Urothelium cell line (cell line): Measurements from ENCODE around the gene ZNF385C.
A peak's percentile ranks its signal among the peaks of the same experiment; 100 is the strongest.
"Not testable (repeated sequence)": the region's sequence is repeated elsewhere in the genome, so short reads cannot be mapped to it uniquely, and the experiment has no call there.

Experiments used
- DNase-seq: peaks from one replicate; pipeline ENCODE4 v3.0.0; 2011; ENCODE audit warnings: low spot score, mixed read lengths
- FAIRE-seq: peaks from 2 replicates; lab custom pipeline; 2011; peaks lifted over from hg19 to GRCh38; lab: Jason Lieb, UNC

Gene ZNF385C, protein sequence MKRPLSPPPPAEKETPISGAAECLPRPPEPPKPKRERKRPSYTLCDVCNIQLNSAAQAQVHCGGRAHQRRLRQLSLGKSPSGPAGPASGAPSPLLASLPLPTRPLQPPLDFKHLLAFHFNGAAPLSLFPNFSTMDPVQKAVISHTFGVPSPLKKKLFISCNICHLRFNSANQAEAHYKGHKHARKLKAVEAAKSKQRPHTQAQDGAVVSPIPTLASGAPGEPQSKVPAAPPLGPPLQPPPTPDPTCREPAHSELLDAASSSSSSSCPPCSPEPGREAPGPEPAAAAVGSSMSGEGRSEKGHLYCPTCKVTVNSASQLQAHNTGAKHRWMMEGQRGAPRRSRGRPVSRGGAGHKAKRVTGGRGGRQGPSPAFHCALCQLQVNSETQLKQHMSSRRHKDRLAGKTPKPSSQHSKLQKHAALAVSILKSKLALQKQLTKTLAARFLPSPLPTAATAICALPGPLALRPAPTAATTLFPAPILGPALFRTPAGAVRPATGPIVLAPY

DNA sequence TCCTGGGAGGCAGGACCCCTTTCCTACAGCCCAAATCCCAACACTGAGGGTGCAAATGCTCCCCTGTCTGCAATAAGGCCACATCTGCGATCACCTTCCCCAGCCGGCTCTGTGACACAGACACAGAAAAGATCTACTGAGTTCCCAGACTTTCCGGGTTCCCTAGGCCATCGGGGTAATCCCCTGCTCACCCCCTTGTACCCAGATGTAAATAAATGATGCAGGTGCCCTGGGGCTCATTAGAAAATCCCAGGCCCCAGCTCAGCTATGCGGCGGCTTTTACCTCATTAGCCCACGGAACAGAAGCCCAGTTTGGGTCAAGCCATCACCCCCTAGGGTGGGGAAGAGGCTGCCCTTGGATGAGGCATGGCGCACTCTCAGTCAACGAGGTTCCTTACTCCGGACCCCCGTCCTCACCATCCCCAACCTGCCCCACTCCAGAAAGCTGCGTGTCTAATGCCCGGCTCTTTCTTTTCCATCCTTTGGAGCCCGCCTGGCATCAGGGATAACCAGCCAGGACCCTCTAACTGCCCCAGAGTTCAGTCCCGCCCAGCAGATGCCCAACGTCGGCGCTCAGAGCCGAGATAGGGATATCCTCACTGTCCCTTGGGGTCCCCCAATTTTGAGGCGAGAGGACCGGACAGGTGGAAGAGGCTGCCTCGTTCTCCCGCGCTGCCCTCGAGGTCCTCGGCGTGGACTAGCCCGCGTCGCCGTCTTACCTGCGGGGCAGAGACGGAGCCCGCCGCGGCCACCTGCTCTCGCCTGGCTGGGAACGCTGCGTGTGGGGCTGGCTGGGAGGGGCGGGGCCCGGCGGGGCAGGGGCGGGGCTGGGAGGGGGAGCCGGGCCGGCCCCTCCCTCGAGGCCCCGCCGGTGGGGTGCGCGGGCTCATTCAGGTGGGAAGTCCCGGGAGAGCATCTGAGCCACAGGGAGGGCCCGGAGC is at the start of gene ZNF385C:
TSS of gene ZNF385C (minus strand) at position 783 of the 941 bp plus-strand sequence. CDS start 35,417 bp downstream, outside the sequence.
- FAIRE-seq (no peak), DNase-seq (no peak)

DNA sequence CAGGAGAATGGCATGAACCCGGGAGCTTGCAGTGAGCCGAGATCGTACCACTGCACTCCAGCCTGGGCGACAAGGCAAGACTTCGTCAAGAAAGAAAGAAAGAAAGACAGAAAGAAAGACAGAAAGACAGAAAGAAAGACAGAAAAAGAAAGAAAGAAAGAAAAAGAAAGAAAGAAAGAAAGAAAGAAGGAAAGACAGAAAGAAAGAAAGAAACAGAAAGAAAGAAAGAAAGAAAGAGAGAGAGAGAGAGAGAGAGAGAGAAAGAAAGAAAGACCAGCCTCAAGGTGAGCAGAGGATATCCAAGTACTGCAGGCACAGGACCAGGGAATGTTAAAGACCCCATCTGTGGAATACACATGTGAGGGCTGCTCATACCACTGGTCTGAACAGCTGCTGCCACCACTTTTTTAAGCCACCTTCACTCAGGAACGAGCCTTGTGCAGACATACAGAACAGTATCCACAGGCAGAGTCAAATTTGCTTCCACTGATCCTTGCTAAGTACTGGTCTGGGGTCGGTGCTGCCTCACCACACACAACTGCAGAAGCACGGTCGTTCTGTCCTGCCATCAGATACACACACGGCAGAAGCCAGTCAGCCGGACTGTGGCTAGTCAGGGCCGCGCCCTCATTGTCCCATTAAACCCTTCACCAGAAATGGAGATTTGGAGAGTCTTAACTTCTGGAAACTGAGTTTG is 48.8 kb upstream of the ZNF385C start:
- no peak for DNase-seq
- FAIRE-seq, result no peak

DNA sequence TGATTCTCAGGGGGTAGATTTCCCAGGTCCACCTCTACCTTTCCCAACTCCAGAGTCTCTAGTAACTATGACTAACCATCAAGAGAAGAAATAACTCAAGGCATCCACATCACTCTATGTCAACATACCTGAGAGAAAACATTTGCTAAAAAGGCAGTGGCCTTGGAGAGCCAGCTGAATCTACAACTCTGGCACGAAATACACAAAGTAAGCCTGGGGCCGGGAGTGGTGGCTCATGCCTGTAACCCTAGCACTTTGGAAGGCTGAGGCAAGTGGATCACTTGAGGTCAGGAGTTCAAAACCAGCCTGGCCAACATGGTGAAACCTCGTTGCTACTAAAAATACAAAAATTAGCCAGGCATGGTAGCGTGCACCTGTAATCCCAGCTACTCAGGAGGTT is 44.9 kb upstream of the ZNF385C start:
- DNase-seq, FAIRE-seq: not testable (repeated sequence)

DNA sequence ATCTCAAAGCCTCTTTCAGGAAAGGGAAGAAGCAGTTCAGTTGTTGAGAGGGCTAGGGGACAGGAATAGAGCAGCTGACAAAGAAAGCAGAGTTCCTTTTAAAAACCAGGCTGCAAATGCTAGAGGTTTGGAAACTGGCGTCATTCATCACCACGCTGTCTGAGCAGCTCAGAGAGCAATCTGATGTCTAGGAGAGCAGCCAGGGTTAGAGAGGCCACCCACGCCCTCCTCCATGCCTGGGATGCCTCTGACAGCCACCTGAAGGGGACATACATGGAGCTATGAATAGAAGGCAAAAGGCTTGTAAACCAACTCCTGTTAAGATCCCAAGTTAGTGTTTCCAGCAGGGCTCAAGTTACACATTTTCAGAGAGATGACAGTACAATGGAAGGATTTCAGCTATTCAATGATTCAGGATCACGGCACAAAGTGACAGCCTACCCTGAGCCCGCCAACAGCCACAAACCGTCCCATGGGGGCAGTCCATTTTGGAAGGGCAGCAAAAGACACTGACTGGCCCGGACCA is 44.2 kb upstream of the ZNF385C start:
- no peak for FAIRE-seq
- DNase-seq, result peak; percentile 26

DNA sequence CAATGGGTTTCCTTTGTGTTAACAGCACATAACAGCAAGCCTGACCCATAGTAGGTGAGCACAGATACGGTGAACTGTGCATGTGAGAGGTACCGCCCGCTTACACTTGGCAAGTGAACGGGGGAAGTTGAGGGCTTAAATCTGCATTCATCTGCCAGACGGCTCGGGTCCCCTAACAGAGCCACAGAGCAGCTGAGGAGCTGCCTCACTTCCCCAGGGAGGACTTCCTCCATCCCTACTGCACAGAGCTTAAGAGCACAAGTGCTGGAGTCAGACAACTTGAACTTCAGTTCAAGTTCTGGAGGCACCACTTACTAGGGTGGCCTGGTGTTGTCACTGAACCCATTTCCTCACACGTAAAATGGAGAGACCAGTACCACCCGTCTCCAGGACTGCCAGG is 43.1 kb upstream of the ZNF385C start:
- no peak for DNase-seq
- FAIRE-seq, result no peak

DNA sequence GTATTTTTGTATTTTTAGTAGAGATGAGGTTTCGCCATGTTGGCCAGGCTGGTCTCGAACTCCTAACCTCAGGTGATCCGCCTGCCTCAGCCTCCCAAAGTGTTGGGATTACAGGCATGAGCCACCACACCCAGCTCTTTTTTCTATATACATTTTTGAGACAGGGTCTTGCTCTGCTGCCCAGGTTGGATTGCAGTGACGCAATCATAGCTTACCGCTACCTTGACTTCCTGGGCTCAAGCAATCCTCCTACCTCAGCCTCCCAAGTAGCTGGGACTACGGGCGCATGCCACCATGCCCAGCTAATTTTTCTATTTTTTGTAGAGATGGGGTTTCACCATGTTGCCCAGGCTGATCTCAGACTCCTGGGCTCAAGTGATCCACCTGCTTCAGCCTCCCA is 42.4 kb upstream of the ZNF385C start:
- not testable (repeated sequence) for DNase-seq, FAIRE-seq

DNA sequence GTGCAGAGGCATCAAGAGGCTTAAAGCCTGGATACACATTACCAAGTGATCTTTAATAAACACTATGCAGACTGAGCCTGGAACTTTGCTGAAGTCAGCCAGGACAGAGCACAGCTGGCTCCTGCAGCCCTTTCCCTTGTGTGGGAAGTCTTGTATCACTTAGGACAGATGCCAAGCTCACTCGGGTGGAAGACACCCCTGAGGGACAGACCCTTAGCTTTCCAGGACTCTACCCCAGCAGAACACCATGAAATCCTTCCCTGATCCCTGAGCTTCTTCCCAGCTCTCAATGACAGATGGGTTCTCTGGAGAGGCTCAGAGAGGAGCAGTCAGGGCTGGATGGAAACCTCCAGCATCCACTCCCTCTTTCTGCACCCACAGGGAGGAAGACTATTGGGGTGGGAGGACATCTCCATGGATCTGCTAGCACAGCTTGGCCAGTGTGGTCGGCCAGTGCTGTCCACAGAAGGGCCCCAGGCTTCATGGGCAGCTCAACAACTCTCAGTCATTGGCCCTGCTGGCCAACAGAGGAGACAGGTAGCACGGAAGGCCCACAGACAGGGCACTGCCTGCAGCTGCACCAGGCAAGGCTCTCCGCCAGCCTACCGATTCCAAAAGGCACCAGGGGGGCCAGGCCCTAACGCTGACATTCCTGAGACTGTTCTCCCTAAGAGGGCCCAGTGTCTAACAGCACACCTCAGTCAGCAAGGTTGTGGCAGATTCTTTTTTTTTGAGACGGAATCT is 40.6 kb upstream of the ZNF385C start:
- FAIRE-seq (no peak), DNase-seq (no peak)

DNA sequence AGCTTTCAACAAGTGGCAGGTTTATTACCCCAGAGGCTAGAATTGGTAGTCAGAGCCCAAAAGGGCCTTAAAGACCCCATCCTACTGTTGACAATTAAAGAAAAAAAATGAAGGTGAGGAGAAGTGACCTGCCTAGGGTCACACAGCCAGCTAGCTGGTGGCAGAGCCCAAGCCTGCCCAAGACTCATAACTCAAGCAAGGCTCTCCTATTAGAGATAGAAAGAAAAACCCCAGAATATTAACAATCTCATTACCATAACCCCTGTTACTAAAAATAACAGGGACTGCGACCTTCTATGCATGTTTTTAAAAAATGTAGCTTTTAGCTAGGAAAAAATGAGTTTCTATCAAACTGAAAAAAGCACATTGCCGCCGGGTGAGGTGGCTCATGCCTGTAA is 38.4 kb upstream of the ZNF385C start:
- FAIRE-seq (no peak), DNase-seq (no peak)

DNA sequence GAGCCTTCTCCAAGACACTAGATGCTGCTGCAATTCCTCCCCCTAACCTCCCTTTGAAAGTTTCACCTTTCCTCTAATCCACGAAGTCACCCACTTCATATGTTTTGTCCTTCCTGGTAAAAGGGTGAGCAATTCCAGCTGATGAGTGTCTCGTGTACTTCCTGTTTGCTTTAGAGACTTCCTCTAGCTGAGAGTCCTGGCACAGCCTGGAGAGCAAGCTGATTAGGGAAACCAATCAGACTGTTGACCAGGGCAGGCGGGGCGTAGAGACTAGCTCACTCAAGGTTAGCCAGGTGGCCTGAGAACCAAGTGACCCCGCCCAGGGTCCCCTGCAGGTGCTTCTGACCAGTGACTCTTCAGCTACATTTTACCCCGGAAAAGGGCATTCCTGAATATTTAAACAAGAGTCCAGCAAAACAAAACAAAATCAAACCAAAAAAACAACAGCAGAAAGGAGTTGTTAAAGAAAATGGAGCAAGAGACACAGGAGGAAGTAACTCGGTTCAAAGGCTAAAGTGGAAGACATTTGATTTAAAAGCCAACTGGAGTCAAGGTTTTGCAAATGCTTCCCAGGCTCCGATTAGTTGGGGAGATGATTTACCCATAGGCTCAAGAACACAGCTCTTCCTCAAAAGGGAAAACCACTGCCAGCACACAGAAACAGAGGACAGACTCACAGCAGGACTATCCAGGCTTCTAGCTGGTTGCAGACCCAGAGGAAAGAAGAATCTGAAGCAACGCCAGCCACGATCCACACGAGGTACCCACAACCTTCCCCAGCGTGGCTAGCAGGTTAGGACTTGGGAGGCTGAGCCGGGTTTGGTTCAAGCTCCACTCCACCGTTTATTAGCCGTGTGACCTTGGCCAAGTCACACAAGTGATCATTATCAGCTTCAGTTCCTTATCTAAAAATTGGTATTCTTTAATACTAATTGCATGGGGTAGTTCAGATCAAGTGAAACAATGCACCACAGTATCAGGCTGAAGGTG is 37.7 kb upstream of the ZNF385C start:
- FAIRE-seq (no peak), DNase-seq (no peak)

DNA sequence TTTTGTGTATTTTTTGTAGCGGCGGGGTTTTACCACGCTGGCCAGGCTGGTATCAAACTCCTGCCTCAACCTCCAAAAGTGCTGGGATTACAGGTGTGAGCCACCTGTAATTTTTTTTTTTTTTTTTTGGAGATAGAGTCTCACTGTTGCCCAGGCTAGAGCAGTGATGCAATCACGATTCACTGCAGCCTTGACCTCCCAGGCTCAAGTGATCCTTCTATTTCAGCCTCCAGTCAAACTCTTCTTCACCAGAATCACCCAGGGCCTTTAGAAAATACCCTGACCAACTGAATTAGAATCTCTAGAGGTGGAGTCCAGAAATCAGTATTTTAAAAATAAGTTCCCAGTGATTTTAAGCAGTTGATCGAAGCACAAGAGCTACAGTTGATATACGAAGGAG is 36.9 kb upstream of the ZNF385C start:
- FAIRE-seq (no peak), DNase-seq (no peak)

DNA sequence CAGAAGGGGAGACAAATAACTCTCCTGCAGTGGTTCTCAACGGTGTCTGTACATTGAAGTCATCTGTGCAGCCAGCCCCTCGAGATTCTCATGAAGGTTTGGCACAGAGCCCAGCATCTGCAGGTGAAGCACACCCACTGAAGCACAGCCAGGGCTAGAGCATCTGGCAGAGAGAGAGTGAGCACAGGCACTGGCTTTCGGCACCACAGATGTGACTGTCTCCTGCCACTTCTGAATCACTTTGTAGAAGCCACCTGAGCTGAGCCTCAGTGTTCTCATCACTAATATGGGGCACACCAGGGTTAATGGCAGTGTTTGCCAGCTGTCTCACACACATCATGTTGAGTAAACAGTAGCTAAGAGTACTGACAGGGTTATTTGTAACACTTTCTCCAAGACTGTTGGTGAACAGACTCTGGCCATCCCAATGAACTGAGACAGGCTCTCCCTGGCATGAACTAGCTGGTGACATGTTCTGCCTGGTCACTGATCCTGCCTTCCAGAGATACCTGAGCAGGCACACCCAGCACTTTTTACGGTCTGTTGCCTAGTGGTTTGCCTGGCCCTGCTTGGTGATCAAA is 35.3 kb upstream of the ZNF385C start:
- FAIRE-seq, result no peak

DNA sequence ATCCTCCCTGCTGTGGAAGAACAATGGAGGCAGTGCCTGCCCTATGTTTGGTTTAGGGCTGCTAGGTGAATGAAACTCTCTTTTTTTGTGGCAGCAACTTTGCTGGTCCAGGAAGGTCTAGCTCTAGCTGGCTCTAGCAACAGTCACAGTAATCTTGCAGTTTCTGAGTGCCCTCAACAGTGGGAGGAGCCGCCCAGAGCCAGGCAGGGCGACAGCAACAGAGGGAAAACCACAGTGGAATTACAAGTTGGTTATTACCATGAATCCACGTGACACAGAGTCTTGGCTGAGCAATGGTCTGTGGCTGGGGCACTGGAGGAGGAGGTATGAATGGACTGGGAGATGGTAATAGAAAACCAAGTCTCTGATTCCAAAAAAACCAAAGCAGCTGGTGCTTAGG is 34.7 kb upstream of the ZNF385C start:
- FAIRE-seq, result no peak
- peak; percentile 35 for DNase-seq

More for the DNA sequence above, 35.3 kb upstream of the ZNF385C start:
- DNase-seq, result no peak

DNA sequence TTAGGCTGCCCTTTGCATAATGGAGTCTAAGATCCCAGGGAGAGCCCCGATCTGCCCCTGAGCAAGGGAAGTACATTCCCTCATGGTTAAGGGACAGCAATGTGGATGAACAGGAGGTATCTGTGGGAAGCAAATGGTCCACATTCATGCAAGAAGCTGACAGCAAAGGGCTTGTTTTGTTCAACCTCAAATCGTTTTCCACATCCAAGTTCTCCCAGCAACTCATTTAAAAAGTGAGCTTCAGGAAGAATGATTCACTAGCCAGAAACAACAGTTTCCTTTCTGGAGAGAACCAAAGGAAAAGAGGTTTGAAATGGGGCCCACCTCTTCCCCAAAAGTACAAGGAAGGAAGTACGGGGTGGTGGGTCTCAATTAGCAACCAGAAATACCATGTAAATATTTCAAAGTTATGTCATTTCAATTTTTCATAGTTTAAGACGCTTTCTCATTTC is 33.7 kb upstream of the ZNF385C start:
- FAIRE-seq (no peak), DNase-seq (no peak)

DNA sequence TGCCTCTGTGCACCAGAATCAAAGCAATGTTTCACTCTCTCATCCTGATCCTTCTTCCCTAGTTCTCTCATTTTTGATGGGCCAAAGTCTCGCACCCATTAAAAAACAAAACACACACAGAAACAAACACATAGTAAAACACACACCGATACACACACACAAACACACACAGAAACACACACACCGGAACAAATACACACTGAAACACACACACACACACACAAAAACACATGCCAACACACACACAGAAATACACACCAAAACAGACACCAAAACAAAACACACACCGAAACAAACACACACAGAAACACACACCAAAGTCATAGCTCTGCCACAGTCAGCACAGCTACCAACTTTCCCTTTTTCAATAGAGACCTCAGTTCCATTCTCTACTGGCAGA is 33.0 kb upstream of the ZNF385C start:
- DNase-seq (no peak), FAIRE-seq (peak; percentile 74)

DNA sequence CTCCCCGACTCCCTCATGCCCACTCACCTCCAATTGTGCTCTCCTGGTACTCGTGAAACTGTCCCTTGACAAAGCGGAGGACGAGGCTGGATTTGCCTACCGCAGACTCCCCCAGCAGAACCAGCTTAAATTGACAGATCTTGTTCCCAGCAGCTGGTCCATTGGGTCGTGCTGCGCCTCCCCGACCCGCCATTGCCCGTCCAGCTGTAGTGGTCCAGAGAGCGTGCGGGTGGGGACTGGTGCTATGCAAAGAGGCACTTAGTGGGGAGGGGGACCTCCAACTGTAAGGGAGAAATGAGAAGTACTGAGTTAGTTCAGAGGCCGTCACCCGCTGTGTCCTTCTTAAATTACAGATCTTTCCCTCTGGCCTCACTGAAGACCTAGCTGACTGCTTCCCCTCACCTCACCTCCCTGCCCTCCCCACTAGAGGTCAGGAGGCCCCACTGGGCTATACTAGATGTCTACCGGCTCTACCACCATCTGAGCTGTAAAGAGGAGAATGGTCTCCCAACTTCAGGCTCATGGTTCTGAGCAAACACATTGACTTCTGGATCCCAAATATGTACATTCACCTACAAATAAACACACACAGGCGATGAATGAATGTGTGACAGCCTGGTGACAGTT is 32.1 kb upstream of the ZNF385C start:
- FAIRE-seq (no peak), DNase-seq (no peak)

DNA sequence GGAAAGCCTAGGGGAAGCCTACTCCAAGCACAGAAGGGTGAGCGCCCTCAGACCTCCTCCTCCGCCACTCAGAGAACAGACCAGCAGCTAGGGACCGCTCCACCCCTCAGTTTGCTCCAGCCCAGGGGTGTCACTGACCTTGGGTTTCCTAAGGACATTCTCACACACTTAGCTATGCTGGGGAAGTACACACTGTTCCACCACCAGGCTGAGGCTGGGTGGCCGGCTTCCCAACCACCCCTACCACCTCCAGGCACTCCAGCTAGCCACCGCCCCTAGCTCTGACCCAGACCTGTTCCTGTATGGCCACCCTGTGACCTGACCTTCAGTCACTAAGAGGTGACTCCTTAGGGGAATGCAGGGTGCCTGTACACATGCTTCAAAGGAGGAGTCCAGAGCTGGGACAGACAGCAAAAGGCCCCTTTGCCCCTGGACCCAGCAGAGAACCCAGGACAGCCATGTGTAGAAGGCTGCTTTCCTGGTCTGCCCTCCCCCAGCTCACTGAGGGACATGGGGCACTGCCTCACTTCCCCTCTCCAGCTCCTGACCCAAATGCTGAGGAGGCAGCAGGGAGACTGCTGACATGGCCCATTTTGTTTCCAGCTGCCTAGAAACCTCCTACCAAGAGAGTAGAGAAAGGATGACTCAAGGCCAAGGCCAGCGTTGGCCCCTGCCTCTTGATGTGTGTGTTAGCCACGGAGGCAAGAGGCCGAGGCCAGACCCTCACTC is 31.0 kb upstream of the ZNF385C start:
- no peak for DNase-seq
- no peak for FAIRE-seq

DNA sequence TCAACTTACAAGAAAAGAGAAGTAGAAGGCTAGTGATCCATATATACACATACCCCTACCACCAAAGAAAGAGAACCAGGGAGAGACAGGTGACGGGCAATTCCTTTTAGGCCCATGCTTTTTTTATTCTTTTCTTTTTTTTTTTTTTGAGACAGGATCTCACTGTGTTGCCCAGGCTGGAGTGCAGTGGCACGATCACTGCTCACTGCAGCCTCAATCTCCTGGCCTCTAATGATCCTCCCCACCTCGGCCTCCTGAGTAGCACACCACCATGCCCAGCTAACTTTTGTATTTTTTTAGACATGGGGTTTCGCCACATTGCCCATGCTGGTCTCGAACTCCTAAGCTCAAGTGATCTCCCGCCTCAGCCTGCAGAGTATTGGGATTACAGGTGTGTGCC is 29.1 kb upstream of the ZNF385C start:
- FAIRE-seq (no peak), DNase-seq (no peak)
